ENCODE results near the gene FAR2.
"Not testable (repeated sequence)": the region's sequence is repeated elsewhere in the genome, so short reads cannot be mapped to it uniquely, and the experiment has no call there.

The FAR2 gene

GRCh38 chr12:29244159-29244765 is 95.2 kb downstream of the FAR2 start:
- no peak for TF ChIP-seq CTCF (IDR thresholded peaks at IDR 0.05; ENCODE audit: low read depth, low read length)

GRCh38 chr12:29245246-29245645 is 96.2 kb downstream of the FAR2 start:
- H3K4me3 ChIP-seq (ENCODE audit: low read depth, low read length) = no peak overlapping the region

More at GRCh38 chr12:29244159-29244765, 95.2 kb downstream of the FAR2 start:
- H3K4me3 ChIP-seq (ENCODE audit: low read depth, low read length) = no peak overlapping the region

GRCh38 chr12:29249930-29250329 is 100.9 kb downstream of the FAR2 start:
- H3K4me3 ChIP-seq (ENCODE audit: low read depth, low read length) = no peak overlapping the region
- no peak for TF ChIP-seq CTCF (IDR thresholded peaks at IDR 0.05; ENCODE audit: low read depth, low read length)

More at GRCh38 chr12:29245246-29245645, 96.2 kb downstream of the FAR2 start:
- no peak for TF ChIP-seq CTCF (IDR thresholded peaks at IDR 0.05; ENCODE audit: low read depth, low read length)

GRCh38 chr12:29253906-29254625 is 105.0 kb downstream of the FAR2 start:
- H3K4me3 ChIP-seq (ENCODE audit: low read depth, low read length) = no peak overlapping the region
- no peak for TF ChIP-seq CTCF (IDR thresholded peaks at IDR 0.05; ENCODE audit: low read depth, low read length)

- TF ChIP-seq CTCF (IDR thresholded peaks at IDR 0.05; ENCODE audit: low read depth, low read length) = no peak
- H3K4me3 ChIP-seq (ENCODE audit: low read depth, low read length) = no peak overlapping the region
Observed at GRCh38 chr12:29255042-29255441, 106.0 kb downstream of the FAR2 start.

- no peak overlapping the region for H3K4me3 ChIP-seq (ENCODE audit: low read depth, low read length)
- TF ChIP-seq CTCF (IDR thresholded peaks at IDR 0.05; ENCODE audit: low read depth, low read length) = no peak
Observed at GRCh38 chr12:29256598-29256997, 107.5 kb downstream of the FAR2 start.

GRCh38 chr12:29257687-29258086 is 108.6 kb downstream of the FAR2 start:
- not testable (repeated sequence) for H3K4me3 ChIP-seq (ENCODE audit: low read depth, low read length)

All from WI38 (cell line).